ENCODE results near the gene RPL10.

RPL10 gene

DNA sequence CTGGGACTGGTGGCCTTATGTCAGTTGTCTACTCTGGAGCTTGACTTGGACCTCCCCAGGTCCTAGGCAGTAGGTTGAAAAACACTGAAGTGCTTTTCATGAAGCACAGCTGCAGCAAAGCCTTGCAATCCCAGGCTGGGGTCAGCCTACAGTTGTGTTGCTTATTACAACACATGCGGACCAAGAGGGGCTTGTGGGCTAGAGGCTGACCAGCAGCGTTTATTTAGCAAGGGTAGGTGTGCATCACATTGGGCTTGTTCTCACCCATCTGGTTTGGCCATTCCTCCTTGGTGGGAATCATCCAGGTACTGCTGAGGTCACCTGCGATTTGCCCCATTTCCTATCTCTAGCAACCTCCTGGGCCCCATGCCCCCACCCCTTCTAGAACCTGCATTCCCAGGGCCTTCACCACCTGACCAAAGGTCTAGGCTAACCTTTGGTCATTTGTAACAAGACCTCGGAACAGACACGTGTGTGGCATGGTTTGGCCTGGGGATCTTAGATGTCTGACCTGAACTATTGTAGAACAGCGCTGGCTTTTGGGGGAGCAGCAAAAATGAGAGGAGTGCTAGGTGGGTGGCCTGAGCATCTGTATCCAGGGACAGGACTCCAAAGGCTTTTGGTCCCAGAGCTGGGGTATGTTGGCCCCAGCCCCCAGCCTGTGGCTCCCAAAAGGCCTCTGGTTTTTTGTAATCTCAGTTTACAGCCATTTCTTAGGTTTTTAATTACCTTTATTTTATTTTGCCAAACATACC, 3.0 kb downstream of the RPL10 start:
- DNase-seq (ENCODE audit: low read depth): no peak

GRCh38 chrX:154401918-154402621, 3.9 kb downstream of the RPL10 start:
- no peak for DNase-seq (ENCODE audit: low read depth)

- DNase-seq (ENCODE audit: low read depth): no peak
These were observed 4.5 kb downstream of the RPL10 start for GRCh38 chrX:154402622-154403127.

GRCh38 chrX:154403192-154403591, 5.0 kb downstream of the RPL10 start:
- DNase-seq (ENCODE audit: low read depth): no peak

DNA sequence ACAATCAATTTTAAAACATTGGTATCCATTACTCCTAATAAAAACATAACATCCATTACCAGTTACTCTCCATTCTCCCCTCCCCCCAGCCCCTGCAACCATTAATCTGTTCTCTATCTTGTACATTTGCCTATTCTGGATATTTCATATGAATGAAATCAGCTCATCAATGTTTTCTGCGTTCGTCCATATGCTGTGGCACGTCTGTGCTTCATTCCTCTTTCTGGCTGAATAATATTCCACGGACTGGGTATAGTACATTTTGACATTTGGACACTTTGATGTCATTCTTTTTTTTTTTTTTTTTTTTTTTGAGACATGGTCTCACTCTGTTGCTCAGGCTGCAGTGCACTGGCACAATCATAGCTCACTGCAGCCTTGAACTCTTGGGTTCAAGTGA, 5.7 kb downstream of the RPL10 start:
- no peak for DNase-seq (ENCODE audit: low read depth)

DNA sequence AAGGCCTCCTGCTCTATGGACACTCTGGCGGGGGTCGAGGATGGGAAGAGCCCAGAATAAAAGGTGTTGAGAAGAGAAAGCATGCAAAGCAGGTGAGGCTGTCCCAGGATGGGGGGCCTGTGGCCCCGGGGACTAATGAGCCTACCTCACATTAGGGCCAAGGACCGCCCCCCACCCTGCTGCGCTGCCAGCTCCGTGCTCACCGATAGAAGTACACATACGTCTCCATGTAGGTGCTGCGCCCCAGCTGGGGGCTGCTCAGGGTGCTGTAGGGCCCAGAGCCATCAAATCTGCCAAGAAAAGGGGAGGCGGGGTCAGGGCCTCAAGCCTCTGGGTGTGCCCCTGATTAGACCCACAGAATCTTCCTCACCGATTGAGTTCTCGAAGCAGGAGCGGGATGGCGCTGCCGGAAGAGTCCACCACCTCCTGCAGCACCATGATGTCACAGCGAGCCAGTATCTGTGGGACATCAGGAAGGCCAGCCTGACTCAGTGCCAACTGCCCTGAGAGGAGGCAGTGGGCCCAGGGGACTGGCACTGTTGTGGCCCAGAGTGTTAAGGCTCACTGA, 6.5 kb downstream of the RPL10 start:
- DNase-seq (ENCODE audit: low read depth): no peak

GRCh38 chrX:154408659-154409221, 10.6 kb downstream of the RPL10 start:
- DNase-seq (ENCODE audit: low read depth): no peak

DNA sequence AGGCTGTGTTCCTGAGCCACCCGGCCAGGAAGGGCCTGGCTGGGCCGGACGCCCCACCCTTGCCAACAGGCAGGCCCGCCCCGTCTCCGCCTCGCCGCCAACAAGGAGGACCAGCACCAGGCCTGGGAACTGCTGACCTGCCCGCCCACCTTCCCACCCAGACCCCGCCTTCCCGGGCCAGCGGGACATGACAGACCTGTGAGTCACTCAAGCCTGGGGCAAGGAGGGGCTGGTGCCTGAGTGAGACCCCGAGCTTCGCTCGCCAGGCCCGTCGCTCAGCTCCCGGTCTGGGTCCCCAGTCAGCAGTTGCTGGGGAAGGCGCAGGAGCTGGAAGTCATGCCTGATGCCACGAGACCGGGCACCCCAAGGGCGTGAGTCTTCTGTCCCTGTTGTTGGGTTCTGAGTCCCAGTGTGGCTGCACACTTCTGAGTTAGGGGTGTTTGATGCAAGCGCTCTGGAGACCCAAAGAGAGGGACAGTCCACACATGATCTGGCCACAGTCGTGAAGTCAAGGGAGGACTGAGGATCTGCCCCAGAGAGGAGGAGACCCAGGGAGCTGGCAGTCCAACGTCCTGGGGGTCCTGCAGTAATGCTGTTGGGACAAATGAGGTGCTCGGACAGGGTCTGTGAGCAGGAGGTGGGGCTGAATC, 11.2 kb downstream of the RPL10 start, which contains the start of gene DNASE1L1:
TSS of gene DNASE1L1 (minus strand) at position 33 of the 650 bp plus-strand sequence. CDS start 3,686 bp downstream, outside the sequence.
- no peak for DNase-seq (ENCODE audit: low read depth)

DNA sequence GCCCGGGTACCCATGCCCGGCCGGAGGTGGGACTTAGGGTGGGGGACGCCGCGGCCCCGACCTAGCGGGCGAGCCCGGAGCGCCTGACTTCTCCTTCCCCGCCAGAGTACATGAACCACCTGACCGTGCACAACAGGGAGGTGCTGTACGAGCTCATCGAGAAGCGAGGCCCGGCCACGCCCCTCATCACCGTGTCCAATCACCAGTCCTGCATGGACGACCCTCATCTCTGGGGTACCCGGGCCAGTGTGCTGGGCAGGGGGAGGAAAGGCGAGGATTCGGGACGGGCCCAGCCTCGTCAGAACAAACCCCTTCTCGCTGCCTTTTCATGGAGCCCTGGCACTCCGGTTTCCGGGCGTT, 13.8 kb downstream of the RPL10 start:
- DNase-seq (ENCODE audit: low read depth): no peak

DNA sequence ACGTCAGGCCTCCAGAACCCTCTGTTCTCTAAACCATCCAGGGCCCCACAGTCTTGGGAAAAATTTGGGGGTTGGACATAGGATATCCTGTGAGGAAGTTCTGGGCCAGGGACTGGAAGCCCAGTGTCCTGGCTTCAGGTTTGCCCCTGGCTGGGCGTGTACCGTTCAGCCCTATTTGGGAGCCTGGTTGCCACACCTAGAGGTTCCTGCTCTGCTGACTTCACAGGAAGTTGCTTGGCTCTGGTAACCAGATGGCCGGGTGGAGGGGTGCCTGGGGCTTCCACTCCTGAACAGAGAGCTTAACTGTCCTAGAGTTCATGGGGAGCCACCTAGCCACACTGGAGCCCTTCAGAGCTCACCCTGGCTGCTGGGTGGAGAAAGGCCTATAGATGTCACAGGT, 14.3 kb downstream of the RPL10 start:
- DNase-seq (ENCODE audit: low read depth): no peak

DNA sequence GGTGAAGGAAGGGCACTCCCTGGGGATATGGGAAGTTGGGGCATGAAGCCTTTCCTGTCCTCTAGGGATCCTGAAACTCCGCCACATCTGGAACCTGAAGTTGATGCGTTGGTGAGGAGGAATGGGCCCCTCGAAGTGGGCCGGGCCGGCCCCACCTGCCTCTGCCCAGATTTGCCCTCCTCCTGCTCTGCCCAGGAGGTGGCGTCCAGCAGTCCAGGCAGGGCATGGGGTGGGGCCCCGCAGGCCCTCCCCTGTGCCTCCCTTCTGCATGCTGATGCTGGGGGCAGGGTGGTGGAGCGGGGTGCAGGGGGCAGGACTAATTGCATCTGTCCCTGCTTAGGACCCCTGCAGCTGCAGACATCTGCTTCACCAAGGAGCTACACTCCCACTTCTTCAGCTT, 15.0 kb downstream of the RPL10 start:
- DNase-seq (ENCODE audit: low read depth): no peak

DNA sequence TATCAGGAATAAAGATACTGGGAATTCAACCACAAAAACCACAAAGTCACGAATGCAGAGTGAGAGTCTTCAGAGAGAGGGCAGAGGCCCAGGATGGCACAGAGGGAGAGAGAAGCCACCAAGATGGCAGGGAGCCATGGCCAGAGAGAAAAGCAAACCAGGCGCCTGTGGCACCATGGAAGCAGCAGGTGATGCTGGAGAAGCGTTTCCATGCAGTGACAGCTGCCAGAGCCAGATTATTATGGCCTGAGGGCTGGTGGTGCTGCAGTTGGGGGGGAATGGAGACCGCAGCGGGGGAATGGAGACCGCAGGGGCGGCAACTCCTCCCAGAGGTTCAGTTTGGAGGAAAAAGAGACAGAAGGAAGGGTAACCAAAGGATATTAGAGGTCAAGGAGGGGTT, 19.0 kb downstream of the RPL10 start:
- DNase-seq (ENCODE audit: low read depth): no peak

- DNase-seq (ENCODE audit: low read depth): no peak
These were observed 21.0 kb downstream of the RPL10 start for GRCh38 chrX:154419189-154419588.

DNA sequence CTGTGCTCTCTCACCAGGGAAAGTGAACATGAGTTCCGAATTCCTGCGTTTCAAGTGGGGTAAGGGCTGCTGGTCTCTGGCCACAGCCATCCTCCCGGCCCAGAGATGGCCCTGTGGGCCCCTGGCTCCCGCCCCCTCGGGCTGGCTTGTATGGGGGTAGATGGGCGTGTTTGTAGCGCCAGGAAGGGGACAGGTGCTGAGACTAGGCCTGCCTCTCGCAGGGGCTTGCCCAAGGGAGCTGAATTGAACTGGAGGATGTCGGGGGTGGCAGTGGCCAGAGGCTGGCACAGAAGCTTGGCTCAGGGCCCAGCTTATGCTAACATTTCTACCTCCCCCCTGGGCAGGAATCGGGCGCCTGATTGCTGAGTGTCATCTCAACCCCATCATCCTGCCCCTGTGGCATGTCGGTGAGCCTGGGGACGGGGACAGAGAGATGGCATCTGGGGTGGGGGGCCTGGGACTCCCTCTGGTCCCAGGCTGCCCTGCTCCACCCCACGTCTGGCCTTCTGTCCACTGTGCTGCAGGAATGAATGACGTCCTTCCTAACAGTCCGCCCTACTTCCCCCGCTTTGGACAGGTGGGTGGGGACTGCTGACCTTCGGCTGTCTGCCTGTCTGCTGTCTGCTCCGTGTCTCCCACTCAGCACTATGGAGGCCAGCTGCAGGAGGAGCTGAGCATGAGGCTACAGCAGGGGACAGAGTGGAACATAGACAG, 21.7 kb downstream of the RPL10 start:
- DNase-seq (ENCODE audit: low read depth): no peak

DNA sequence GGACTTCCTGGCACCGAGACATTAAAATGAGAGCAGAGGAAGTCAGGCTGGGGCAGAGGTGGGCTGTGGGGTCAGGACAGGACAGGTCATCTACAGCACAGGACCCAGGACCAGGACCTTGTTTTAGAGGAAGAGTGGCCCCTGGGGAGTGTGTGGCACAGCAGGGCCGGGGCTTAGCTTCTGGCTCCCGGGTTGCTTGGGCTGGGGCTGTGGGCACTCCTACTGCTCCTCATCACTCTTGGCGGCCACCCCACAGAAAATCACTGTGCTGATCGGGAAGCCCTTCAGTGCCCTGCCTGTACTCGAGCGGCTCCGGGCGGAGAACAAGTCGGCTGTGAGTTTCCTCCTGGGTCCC, 22.2 kb downstream of the RPL10 start:
- DNase-seq (ENCODE audit: low read depth): no peak

GRCh38 chrX:154426916-154427770, 29.0 kb downstream of the RPL10 start:
- DNase-seq (ENCODE audit: low read depth): no peak

- peak; percentile 81 for DNase-seq (ENCODE audit: low read depth)
These were observed 30.3 kb downstream of the RPL10 start, which contains the start of gene ATP6AP1 for GRCh38 chrX:154428176-154429171. Gene ATP6AP1, plus strand, starts transcription at chrX:154428677. Its CDS starts 16 bp downstream, at chrX:154428693.

- no peak for DNase-seq (ENCODE audit: low read depth)
These were observed 31.5 kb downstream of the RPL10 start for GRCh38 chrX:154429711-154430110.

GRCh38 chrX:154430479-154430878, 32.3 kb downstream of the RPL10 start:
- no peak for DNase-seq (ENCODE audit: low read depth)

Data from activated T-helper 1 cell treated with Interleukin-2 at 50 U/mL for 16 hours (primary cell).